HG02623 (cell line): ENCODE data around the gene SYDE2.

Source experiments
- ATAC-seq: cut with Tn5 transposase; IDR thresholded peaks from one replicate; pipeline ENCODE4 v1.9.1; 2021; ENCODE audit warnings: moderate library complexity; ENCODE audit not compliant: unreplicated experiment

The SYDE2 gene

DNA sequence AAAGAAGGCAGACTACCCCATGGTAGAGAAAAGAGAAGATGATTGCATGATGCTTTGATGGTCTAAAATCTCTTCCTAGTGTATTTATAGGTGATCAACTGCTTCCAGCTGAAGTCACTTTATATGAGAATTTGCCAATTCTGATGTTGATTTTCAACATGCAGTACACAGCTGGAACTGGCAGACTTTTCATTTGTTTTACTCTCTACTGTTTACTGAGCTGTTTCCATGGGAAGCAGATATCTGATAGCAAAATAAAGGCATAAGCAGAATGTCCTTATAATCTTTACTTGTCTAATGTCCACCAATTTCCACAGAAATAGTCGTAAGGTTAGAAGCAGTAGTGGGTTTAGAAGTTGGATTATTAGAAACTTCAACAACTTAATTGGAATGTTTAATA lies 74.9 kb downstream of the SYDE2 start:
- no peak for ATAC-seq

GRCh38 chr1:85124091-85124490 lies 76.7 kb downstream of the SYDE2 start:
- ATAC-seq = no peak

- ATAC-seq = no peak
Measured at GRCh38 chr1:85122169-85122568, 78.6 kb downstream of the SYDE2 start.

DNA sequence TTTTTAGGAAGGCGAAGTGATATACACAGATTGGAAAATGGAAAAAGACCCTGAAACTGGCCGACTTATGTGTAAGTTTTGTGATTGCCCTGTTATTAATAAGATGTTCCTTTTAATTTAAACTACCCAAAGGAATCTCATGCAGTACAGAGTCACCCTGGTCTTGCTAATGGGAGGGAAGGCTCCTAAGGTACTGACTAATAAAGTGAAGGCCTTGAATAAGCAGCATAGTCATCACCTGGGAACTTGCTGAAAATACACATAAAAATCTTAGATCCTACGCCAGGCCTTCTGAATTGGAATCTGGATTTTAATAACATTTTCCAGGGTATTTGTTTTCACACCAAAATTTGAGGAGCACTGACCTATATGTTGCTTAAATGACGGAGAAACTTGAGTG lies 79.1 kb downstream of the SYDE2 start:
- ATAC-seq = no peak

DNA sequence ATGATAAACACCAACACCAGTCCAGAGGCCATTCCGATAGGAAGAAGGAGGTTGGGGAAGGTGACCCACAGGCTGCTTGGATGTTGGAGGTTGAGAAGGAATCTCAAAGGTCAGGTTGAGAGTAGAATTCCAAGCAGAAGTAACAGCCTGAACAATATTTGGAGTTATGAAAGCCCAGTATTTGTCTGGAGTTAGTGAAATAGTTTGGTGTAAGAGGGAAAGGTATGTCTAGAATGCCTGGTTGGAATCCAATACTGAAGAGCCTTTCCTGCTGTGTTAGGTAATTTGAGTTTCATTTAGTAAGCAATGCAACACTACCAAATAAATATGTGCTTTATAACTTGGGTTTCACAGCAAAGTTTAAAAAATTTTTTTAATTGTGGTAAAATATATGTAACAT lies 82.1 kb downstream of the SYDE2 start:
- ATAC-seq = no peak

DNA sequence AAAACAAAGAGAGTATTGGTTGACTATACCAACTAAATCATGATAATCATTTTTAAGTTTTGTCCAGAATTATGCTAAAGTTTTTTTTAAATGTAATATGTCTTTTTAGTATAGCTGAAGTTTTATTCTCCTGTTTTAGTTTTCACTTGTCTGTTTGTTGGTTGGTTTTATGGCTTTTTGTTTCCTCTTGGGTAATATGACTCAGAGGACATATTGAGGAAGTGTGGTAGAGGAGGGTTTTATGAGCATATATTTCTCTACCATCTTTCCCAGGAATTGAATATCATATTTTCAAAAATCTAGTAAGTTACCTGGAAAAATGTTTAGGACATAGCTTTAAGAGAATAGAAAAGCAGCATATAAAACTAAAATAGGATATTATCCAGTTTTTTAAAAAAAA lies 84.0 kb downstream of the SYDE2 start:
- no peak for ATAC-seq

GRCh38 chr1:85115933-85116332 lies 84.9 kb downstream of the SYDE2 start:
- no peak for ATAC-seq

DNA sequence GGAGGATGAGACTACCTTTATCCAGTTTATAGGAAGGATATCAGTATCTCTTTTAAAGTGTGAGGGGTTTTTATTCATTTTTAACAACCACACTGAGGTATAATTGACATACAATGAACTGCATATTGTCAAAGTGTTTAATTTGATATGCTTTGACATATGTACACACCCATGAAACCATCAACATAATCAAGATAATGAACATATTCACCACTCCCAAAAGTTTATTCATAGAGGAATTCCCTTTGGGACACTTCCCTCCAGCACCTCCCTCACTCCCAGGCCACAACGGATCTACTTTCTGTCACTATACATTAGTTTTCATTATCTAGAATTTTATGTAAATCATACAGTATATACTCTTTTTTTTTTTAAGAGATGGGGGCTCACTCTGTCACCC lies 89.1 kb downstream of the SYDE2 start:
- no peak for ATAC-seq

GRCh38 chr1:85109475-85109874 lies 91.3 kb downstream of the SYDE2 start:
- ATAC-seq = peak; percentile 74
